Gastrocnemius medialis (tissue), 4 donors: Measurements from ENCODE around the gene SPSB2.

ENCODE experiments used
- POLR2A ChIP-seq, 2 donors: fragments of 450-650 bp; IDR thresholded peaks; one replicate each; pipeline ENCODE4 v1.6.1; 2017; ENCODE audit warnings: antibody characterized with exemption in 2 of 2, mild to moderate bottlenecking in 2 of 2, moderate library complexity in 2 of 2
- TF ChIP-seq, protein P1 (sequence below), 5 experiments: fragments of 450-650 bp in 3 of 5; fragments of 200-600 bp in 2 of 5; sonication (generic) in 2 of 5; IDR thresholded peaks in 4 of 5; conservative IDR thresholded peaks in 1 of 5; 1 replicate in 4 of 5; 2 replicates in 1 of 5; pipeline ENCODE4 v1.5.1; 2016 to 2019; ENCODE audit warnings: antibody characterized with exemption in 5 of 5, mild to moderate bottlenecking in 3 of 5, moderate library complexity in 3 of 5

DNA sequence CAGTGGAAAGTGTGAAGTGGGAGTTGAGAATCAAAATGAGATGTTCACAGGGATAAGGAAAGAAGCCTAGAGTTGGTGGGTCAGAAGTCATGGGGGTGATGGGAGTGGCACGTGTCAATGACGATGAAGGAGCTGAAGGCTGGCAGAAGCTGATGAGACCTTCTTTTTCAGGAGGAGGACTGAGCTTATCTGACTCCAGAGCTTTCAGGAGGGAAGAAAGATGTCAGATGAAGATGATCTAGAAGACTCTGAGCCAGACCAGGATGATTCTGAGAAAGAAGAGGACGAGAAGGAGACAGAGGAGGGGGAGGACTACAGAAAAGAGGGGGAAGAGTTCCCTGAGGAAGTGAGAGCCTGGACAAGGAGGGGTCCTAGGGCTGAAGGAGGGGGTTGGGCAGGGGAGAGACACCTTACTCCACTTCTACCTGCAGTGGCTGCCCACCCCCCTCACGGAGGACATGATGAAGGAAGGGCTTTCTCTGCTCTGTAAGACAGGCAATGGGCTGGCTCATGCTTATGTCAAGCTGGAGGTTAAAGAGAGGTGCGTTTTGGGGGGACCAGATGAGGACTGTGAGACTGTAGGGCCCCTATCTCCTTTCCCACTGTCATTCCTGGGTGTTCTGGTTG, 32.4 kb upstream of the SPSB2 start:
- TF ChIP-seq POLR2A (IDR thresholded peaks at IDR 0.05): no peak
- TF ChIP-seq, protein P1, sequence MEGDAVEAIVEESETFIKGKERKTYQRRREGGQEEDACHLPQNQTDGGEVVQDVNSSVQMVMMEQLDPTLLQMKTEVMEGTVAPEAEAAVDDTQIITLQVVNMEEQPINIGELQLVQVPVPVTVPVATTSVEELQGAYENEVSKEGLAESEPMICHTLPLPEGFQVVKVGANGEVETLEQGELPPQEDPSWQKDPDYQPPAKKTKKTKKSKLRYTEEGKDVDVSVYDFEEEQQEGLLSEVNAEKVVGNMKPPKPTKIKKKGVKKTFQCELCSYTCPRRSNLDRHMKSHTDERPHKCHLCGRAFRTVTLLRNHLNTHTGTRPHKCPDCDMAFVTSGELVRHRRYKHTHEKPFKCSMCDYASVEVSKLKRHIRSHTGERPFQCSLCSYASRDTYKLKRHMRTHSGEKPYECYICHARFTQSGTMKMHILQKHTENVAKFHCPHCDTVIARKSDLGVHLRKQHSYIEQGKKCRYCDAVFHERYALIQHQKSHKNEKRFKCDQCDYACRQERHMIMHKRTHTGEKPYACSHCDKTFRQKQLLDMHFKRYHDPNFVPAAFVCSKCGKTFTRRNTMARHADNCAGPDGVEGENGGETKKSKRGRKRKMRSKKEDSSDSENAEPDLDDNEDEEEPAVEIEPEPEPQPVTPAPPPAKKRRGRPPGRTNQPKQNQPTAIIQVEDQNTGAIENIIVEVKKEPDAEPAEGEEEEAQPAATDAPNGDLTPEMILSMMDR (IDR thresholded peaks at IDR 0.05 in 4 of 5, conservative IDR thresholded peaks at IDR 0.05 in 1 of 5): no peak
